ENCODE measurements around the gene TMIGD3. TPM values are rescaled to one million over a fixed set of nuclear protein-coding genes. Genes with fewer than 3 reads are reported as not detected.
A peak's percentile ranks its signal among the peaks of the same experiment; 100 is the strongest.
"Not testable (repeated sequence)": the region's sequence is repeated elsewhere in the genome, so short reads cannot be mapped to it uniquely, and the experiment has no call there.

TMIGD3 gene
- 1 to 10 TPM in 2 of 3 donors, under 1 TPM in 1; 0.87 to 5.0 (median 3.5) TPM for total RNA-seq
- long read RNA-seq, donor 1, partial matches to known transcripts = 0 of 1 reads
- long read RNA-seq, donor 1, other reads (novel, unspliced or antisense) = 0 of 1 reads
- long read RNA-seq, donor 2, partial matches to known transcripts = 2 of 3 reads
- long read RNA-seq, donor 2, other reads (novel, unspliced or antisense) = 1 of 3 reads

DNA sequence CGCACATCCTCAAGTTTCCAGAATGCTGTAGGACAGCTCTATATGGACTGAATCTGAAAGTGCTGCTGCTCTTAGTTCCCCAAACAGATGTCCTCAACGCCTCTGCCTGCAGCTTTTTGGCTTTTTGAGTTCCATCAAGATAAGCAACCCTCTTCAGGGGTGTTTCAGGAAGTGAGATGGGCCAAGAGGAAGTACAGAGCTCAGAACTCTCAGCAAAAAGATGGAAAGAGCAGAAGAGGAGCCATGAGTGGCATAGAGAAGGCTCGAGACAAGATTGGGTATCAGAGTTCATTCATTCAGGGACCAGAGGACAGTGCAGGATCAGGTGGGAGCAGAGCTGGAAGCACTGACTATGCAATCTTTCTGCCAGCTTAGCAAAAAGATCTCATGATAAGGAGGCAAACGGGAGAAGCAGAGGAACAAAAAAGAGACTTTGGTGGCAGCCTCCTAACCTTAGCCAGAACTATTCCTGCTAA, at the start of gene TMIGD3, which contains the start of gene ADORA3:
Gene TMIGD3 (minus strand): TSS at position 49 of the 476 bp plus-strand sequence. CDS start 279 bp downstream, outside the sequence.
Gene ADORA3 (minus strand): TSS at position 49 of the 476 bp plus-strand sequence. CDS start 279 bp downstream, outside the sequence.
- DNase-seq = peak in 1 of 3 donors; percentile 32
- Histone ChIP-seq H3K36me3 (ENCODE audit: low read depth) (no peaks in the 10 kb centered on the region), H3K4me3 (no peak within 1 kb of the TSS), H3K9me3 (no peaks in the 10 kb centered on the region), H3K4me1 (ENCODE audit: low read depth) (peaks cover 13% of the 10 kb centered on the region)
- no peak for ATAC-seq
- TF ChIP-seq, protein P1, sequence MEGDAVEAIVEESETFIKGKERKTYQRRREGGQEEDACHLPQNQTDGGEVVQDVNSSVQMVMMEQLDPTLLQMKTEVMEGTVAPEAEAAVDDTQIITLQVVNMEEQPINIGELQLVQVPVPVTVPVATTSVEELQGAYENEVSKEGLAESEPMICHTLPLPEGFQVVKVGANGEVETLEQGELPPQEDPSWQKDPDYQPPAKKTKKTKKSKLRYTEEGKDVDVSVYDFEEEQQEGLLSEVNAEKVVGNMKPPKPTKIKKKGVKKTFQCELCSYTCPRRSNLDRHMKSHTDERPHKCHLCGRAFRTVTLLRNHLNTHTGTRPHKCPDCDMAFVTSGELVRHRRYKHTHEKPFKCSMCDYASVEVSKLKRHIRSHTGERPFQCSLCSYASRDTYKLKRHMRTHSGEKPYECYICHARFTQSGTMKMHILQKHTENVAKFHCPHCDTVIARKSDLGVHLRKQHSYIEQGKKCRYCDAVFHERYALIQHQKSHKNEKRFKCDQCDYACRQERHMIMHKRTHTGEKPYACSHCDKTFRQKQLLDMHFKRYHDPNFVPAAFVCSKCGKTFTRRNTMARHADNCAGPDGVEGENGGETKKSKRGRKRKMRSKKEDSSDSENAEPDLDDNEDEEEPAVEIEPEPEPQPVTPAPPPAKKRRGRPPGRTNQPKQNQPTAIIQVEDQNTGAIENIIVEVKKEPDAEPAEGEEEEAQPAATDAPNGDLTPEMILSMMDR (IDR thresholded peaks at IDR 0.05) = no peak
- intact Hi-C loops (cut with DNase I, micrococcal nuclease) = loop anchor here in 1 of 2 donors (10.0 kb wide), 1 partner anchor 241 kb away; no protein-coding TSS in a partner anchor

- no peaks in the 10 kb centered on the region for H3K9me3 ChIP-seq
- no peaks in the 10 kb centered on the region for H3K36me3 ChIP-seq (ENCODE audit: low read depth)
- ATAC-seq = no peak
- no peaks in the 10 kb centered on the region for H3K4me1 ChIP-seq (ENCODE audit: low read depth)
- TF ChIP-seq, protein P1 (IDR thresholded peaks at IDR 0.05) = no peak
- no peak overlapping the region for H3K4me3 ChIP-seq
- intact Hi-C loops (cut with DNase I, micrococcal nuclease) = no loop called here
- DNase-seq = no peak
Observed at GRCh38 chr1:111553196-111553595, 49.8 kb upstream of the TMIGD3 start.

DNA sequence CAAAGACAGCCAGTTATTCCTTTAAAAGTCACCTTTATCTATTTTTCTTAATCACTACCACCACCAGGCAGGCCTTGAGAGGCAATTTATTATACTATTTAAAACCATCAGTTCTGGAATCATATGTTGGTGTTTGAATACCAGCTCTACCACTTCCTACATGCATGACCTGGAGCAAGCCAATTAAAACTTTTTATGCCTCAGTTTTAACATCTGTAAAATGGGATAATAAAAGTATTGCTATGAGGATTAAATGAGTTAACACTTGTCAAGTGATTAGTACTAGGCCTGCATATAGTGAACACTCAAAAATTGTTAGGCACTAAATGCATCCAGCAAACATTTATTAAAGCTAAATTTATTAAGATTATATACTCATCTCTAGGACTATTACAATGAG, 49.2 kb upstream of the TMIGD3 start:
- TF ChIP-seq, protein P1 (IDR thresholded peaks at IDR 0.05) = no peak
- H3K36me3 ChIP-seq (ENCODE audit: low read depth) = no peaks in the 10 kb centered on the region
- ATAC-seq = no peak
- no peak overlapping the region for H3K4me3 ChIP-seq
- H3K9me3 ChIP-seq = no peaks in the 10 kb centered on the region
- no peak for DNase-seq
- intact Hi-C loops (cut with DNase I, micrococcal nuclease) = no loop called here
- H3K4me1 ChIP-seq (ENCODE audit: low read depth) = no peaks in the 10 kb centered on the region

GRCh38 chr1:111551623-111552411, 48.4 kb upstream of the TMIGD3 start:
- H3K36me3 ChIP-seq (ENCODE audit: low read depth) = no peaks in the 10 kb centered on the region
- DNase-seq (no peak), ATAC-seq (no peak)
- no peaks in the 10 kb centered on the region for H3K9me3 ChIP-seq
- H3K4me1 ChIP-seq (ENCODE audit: low read depth) = no peaks in the 10 kb centered on the region
- intact Hi-C loops (cut with DNase I, micrococcal nuclease) = no loop called here
- TF ChIP-seq, protein P1 (IDR thresholded peaks at IDR 0.05) = no peak
- no peak overlapping the region for H3K4me3 ChIP-seq

- H3K4me1 ChIP-seq (ENCODE audit: low read depth); DNase-seq; H3K36me3 ChIP-seq (ENCODE audit: low read depth); H3K9me3 ChIP-seq; H3K4me3 ChIP-seq; ATAC-seq; intact Hi-C loops (cut with DNase I, micrococcal nuclease): not testable (repeated sequence)
Observed at GRCh38 chr1:111547786-111548185, 44.4 kb upstream of the TMIGD3 start.

DNA sequence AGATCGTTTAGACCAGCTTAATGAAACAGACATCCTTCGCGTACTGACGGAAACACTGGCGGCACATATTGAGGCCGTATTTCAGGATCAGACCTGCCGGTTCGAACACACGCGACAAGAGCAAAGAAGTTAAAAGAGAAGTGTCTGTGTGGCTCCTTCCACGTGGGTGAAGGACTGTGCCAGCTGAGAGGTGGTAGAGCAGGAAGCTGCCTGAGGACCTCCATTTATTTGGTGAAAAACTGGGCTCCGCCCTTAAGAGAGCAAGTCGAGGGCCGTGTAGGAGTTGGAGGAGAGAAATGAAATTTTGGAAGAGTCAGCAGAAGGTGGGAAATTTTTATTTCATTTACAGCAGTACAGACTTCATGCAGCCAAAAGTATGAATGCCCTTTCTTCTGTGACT, 38.8 kb upstream of the TMIGD3 start:
- ATAC-seq = no peak

More for the DNA sequence above, 38.8 kb upstream of the TMIGD3 start:
- intact Hi-C loops (cut with DNase I, micrococcal nuclease) = no loop called here
- no peak for DNase-seq
- no peak overlapping the region for H3K4me3 ChIP-seq
- no peaks in the 10 kb centered on the region for H3K36me3 ChIP-seq (ENCODE audit: low read depth)
- H3K9me3 ChIP-seq = no peaks in the 10 kb centered on the region
- no peaks in the 10 kb centered on the region for H3K4me1 ChIP-seq (ENCODE audit: low read depth)
- TF ChIP-seq, protein P1 (IDR thresholded peaks at IDR 0.05) = no peak
